GM12878 (cell line): Measurements from ENCODE around the gene TSPAN16. TPM values are rescaled to one million over a fixed set of nuclear protein-coding genes. Genes with fewer than 3 reads are reported as not detected.

Experiments used
- ATAC-seq: fragments of 200-7000 bp; cut with Tn5 transposase; 3 replicates; pipeline ENCODE4 v1.9.1; 2020; ENCODE audit warnings: mild to moderate bottlenecking, moderate library complexity
- BruUV-seq: library from RNA; stranded (reverse); fragments of 400-500 nt; replicated peaks from 2 replicates; lab custom pipeline; 2021; lab: Mats Ljungman, UMichigan
- CTCF ChIA-PET: fragments of 300-600 bp; sonication (Branson Sonifier 250); formaldehyde crosslinking; extraction: SDS; loops from one replicate; lab custom pipeline; 2021; ENCODE audit warnings: inconsistent platforms; lab: Yijun Ruan, JAX
- POLR2A ChIA-PET: fragments of 350-600 bp; formaldehyde crosslinking; extraction: SDS; loops from one replicate; lab custom pipeline; 2021; ENCODE audit warnings: inconsistent platforms; lab: Charles Lee
- RAD21 ChIA-PET: fragments of 300-600 bp; sonication (Branson Sonifier 250); formaldehyde crosslinking; loops from one replicate; lab custom pipeline; 2023; ENCODE audit warnings: antibody characterized with exemption; ENCODE audit not compliant: unreplicated experiment; lab: Charles Lee
- SMC1A ChIA-PET: fragments of 300-600 bp; sonication (Branson Sonifier 250); formaldehyde crosslinking; loops from one replicate; lab custom pipeline; 2023; ENCODE audit not compliant: unreplicated experiment, uncharacterized antibody; lab: Charles Lee
- DNase-seq: peaks from one replicate; pipeline ENCODE4 v3.0.0-alpha.2; 2011; ENCODE audit warnings: low read depth, low spot score
- FAIRE-seq: peaks from 3 replicates; lab custom pipeline; 2011; peaks lifted over from hg19 to GRCh38; lab: Jason Lieb, UNC
- H2AFZ ChIP-seq: 2 replicates; pipeline ENCODE4 v1.6.0; 2011; ENCODE audit warnings: low read depth, low read length, control low read depth; ENCODE audit not compliant: control insufficient read depth
- H3K27ac ChIP-seq: 2 replicates; pipeline ENCODE4 v1.5.1; 2011; ENCODE audit warnings: control low read depth; ENCODE audit not compliant: control insufficient read depth, insufficient read depth
- H3K27me3 ChIP-seq, 2 experiments: replicated peaks in 1 of 2; 2 replicates each; pipeline versions ENCODE4 v1.6.0 to v1.6.1; 2011; ENCODE audit warnings: low read length in 1 of 2; ENCODE audit not compliant: control insufficient read depth in 2 of 2, insufficient read depth in 2 of 2
- H3K36me3 ChIP-seq, 2 experiments: 2 replicates each; pipeline ENCODE4 v1.5.1; 2011; ENCODE audit warnings: low read length in 1 of 2; ENCODE audit not compliant: control insufficient read depth in 2 of 2, insufficient read depth in 2 of 2
- H3K4me1 ChIP-seq: 2 replicates; pipeline ENCODE4 v1.6.1; 2011; ENCODE audit warnings: mild to moderate bottlenecking, low read length, moderate library complexity, mixed read lengths; ENCODE audit not compliant: control insufficient read depth, insufficient read depth
- H3K4me2 ChIP-seq: 2 replicates; pipeline ENCODE4 v1.6.0; 2011; ENCODE audit warnings: control low read depth; ENCODE audit not compliant: control insufficient read depth, insufficient read depth
- H3K4me3 ChIP-seq: fragments of 200-600 bp; sonication (generic); 2 replicates; pipeline ENCODE4 v1.5.1; 2016
- H3K79me2 ChIP-seq: 2 replicates; pipeline ENCODE4 v1.6.0; 2011; ENCODE audit warnings: low read length; ENCODE audit not compliant: control insufficient read depth, insufficient read depth
- H3K9ac ChIP-seq: 2 replicates; pipeline ENCODE4 v1.8.0; 2011; ENCODE audit warnings: low read length, control low read depth, mixed read lengths; ENCODE audit not compliant: control insufficient read depth, insufficient read depth
- H3K9me3 ChIP-seq: replicated peaks from 3 replicates; pipeline ENCODE4 v1.5.1; 2011; ENCODE audit warnings: mild to moderate bottlenecking, low read length; ENCODE audit not compliant: control insufficient read depth, insufficient read depth
- H4K20me1 ChIP-seq: 2 replicates; pipeline ENCODE4 v1.6.0; 2011; ENCODE audit not compliant: control insufficient read depth, insufficient read depth
- E2F4 ChIP-seq: IDR thresholded peaks from 2 replicates; pipeline ENCODE4 v1.6.1; 2012; ENCODE audit warnings: low read depth, low read length, improper control_type of control experiment
- E4F1 ChIP-seq: fragments of 450-650 bp; IDR thresholded peaks from 2 replicates; pipeline ENCODE4 v1.6.1; 2018; ENCODE audit warnings: borderline replicate concordance, mild to moderate bottlenecking; ENCODE audit not compliant: partially characterized antibody
- HDGF ChIP-seq: fragments of 450-650 bp; IDR thresholded peaks from 2 replicates; pipeline ENCODE4 v1.6.1; 2016; ENCODE audit warnings: antibody characterized with exemption
- JUND ChIP-seq: IDR thresholded peaks from 2 replicates; pipeline ENCODE4 v1.6.1; 2012; ENCODE audit warnings: low read depth, mild to moderate bottlenecking, low read length, improper control_type of control experiment, moderate library complexity
- MTA3 ChIP-seq: IDR thresholded peaks from 2 replicates; pipeline ENCODE4 v1.6.1; 2012; ENCODE audit warnings: low read length, inconsistent platforms, borderline replicate concordance
- NFYB ChIP-seq: IDR thresholded peaks from 2 replicates; pipeline ENCODE4 v1.6.1; 2011; ENCODE audit warnings: low read depth, mild to moderate bottlenecking, low read length, improper control_type of control experiment, moderate library complexity; ENCODE audit not compliant: insufficient read depth
- PML ChIP-seq: IDR thresholded peaks from 2 replicates; pipeline ENCODE4 v1.6.1; 2012; ENCODE audit warnings: low read length, inconsistent platforms
- POLR2AphosphoS2 ChIP-seq: IDR thresholded peaks from 2 replicates; pipeline ENCODE4 v1.6.1; 2011; ENCODE audit warnings: low read depth, mild to moderate bottlenecking, low read length, improper control_type of control experiment, moderate library complexity
- POLR2AphosphoS5 ChIP-seq: IDR thresholded peaks from 2 replicates; pipeline ENCODE4 v1.6.1; 2011; ENCODE audit warnings: mild to moderate bottlenecking, low read length, inconsistent platforms
- SIX5 ChIP-seq: IDR thresholded peaks from 2 replicates; pipeline ENCODE4 v1.6.1; 2011; ENCODE audit warnings: mild to moderate bottlenecking, low read depth, low read length, moderate library complexity; ENCODE audit not compliant: severe bottlenecking
- SMC3 ChIP-seq: IDR thresholded peaks from 2 replicates; pipeline ENCODE4 v1.6.1; 2011; ENCODE audit warnings: low read length, improper control_type of control experiment, borderline replicate concordance
- TARDBP ChIP-seq: IDR thresholded peaks from 2 replicates; pipeline ENCODE4 v1.6.1; 2016; ENCODE audit warnings: borderline replicate concordance
- TCF7 ChIP-seq: IDR thresholded peaks from 2 replicates; pipeline ENCODE4 v1.6.1; 2014; ENCODE audit warnings: antibody characterized with exemption, borderline replicate concordance
- ZNF687 ChIP-seq: fragments of 450-650 bp; IDR thresholded peaks from 2 replicates; pipeline ENCODE4 v1.6.1; 2017; ENCODE audit warnings: mild to moderate bottlenecking, moderate library complexity
- WGBS: methylation state at CpG from one replicate; pipeline ENCODE4 v1.1.6; 2016; ENCODE audit warnings: low lambda C conversion rate; ENCODE audit not compliant: insufficient replicate concordance, insufficient coverage; ENCODE audit errors: missing lambda C conversion rate; 5-methylcytosine and 5-hydroxymethylcytosine counted together
- in situ Hi-C: fragments of 300-500 bp; cut with MboI; formaldehyde crosslinking; loops from 9 replicates; pipeline ENCODE4 v1.14.3; 2018; ENCODE audit warnings: mixed read lengths
- intact Hi-C: fragments of 100-400 bp; cut with micrococcal nuclease; formaldehyde crosslinking; loops from one replicate; pipeline ENCODE4 v1.14.2; 2022; ENCODE audit not compliant: unreplicated experiment
- polyA plus RNA-seq, 11 experiments: library from polyadenylated mRNA; depleted of rRNA in 4 of 11; unstranded in 6 of 11; stranded (reverse) in 5 of 11; fragments of >200 nt; fragmentation: Nextera tagmentation in 4 of 11; fragmentation: Illumina TruSeq in 1 of 11; extraction: Ambion mirVana in 4 of 11; extraction: Trizol in 1 of 11; gene quantifications; 1 replicate in 1 of 11; 2 replicates in 10 of 11; pipeline versions ENCODE4 v1.2.1 to v1.2.3, GENCODE V29; 2011 to 2016; ENCODE audit warnings: inconsistent platforms in 2 of 11, missing spikeins in 2 of 11, low read depth in 1 of 11
- total RNA-seq, 4 experiments: library from RNA; depleted of rRNA in 3 of 4; stranded (reverse); fragments of >200 nt in 3 of 4; fragmentation: Illumina TruSeq in 1 of 4; extraction: Trizol in 1 of 4; gene quantifications; 2 replicates each; pipeline versions ENCODE4 v1.2.1 to v1.2.3, GENCODE V29; 2013 to 2021

TSPAN16 gene
- total and polyA plus RNA-seq, 10 of the 15 experiments (the other 5 are each of a cell fraction or from before 2014, with no cell fraction given): not detected

GRCh38 chr19:11331502-11331901, 35.5 kb downstream of the TSPAN16 start (continued):
- TF ChIP-seq PML (no peak), MTA3 (no peak), JUND (no peak)

GRCh38 chr19:11332822-11333221, 36.9 kb downstream of the TSPAN16 start:
- over 99% methylated on average over 5 of the region's 5 CpGs for WGBS
- SMC1A ChIA-PET: interaction anchor here (2.0 kb wide), 1 partner anchor 10 kb away, joined by 16 read pairs; no protein-coding TSS in a partner anchor
- in situ Hi-C loops: no loop called here

More at GRCh38 chr19:11332822-11333221, 36.9 kb downstream of the TSPAN16 start:
- intact Hi-C loops: no loop called here
- no peaks in the 10 kb centered on the region for H3K4me1 ChIP-seq
- H3K27ac ChIP-seq: no peak overlapping the region
- ChIA-PET CTCF (interaction anchor here (0.6 to 1.0 kb wide), 3 partner anchors 10 to 1507 kb away, joined by 3 to 4 read pairs (median 4); no protein-coding TSS in a partner anchor), RAD21 (no interaction called here), POLR2A (interaction anchor here (1.0 kb wide), 1 partner anchor 13 kb away, joined by 4 read pairs; the partner anchor contains the start of genes CCDC159 and TMEM205)
- no peak overlapping the region for H3K9ac ChIP-seq
- H3K79me2 ChIP-seq: no peaks in the 10 kb centered on the region
- H3K4me3 ChIP-seq: no peak overlapping the region
- H3K27me3 ChIP-seq: no peaks in the 10 kb centered on the region
- 0 out of 4 replicates have a peak, but pooled peaks cover 0 to 9% of the 10 kb centered on the region in 2 experiments for H3K36me3 ChIP-seq
- no peak for DNase-seq
- no peaks in the 10 kb centered on the region; the same call in 2 of the 3 replicates for H3K9me3 ChIP-seq
- TF ChIP-seq SMC3: no peak
- no peak for TF ChIP-seq NFYB
- TF ChIP-seq TCF7: no peak
- no peak for TF ChIP-seq POLR2AphosphoS5
- TF ChIP-seq E4F1: no peak
- no peak for TF ChIP-seq E2F4
- no peak for TF ChIP-seq POLR2AphosphoS2
- no peak for TF ChIP-seq SIX5
- no peak for TF ChIP-seq HDGF
- no peak for TF ChIP-seq ZNF687
- no peak for TF ChIP-seq TARDBP
- no peak for ATAC-seq
- no TSS peak for BruUV-seq
- H2AFZ ChIP-seq: no peak overlapping the region
- H3K4me2 ChIP-seq: no peak overlapping the region
- no peak for FAIRE-seq
- no peaks in the 10 kb centered on the region for H4K20me1 ChIP-seq
